Inflammatory macrophage (primary cell): Measurements from ENCODE around the gene XBP1.
"Not testable (repeated sequence)": the region's sequence is repeated elsewhere in the genome, so short reads cannot be mapped to it uniquely, and the experiment has no call there.

ENCODE experiments used
- DNase-seq, 2 donors: peaks; one replicate each; pipeline ENCODE4 v3.0.0-alpha.2; 2020 to 2022

Gene XBP1

DNA sequence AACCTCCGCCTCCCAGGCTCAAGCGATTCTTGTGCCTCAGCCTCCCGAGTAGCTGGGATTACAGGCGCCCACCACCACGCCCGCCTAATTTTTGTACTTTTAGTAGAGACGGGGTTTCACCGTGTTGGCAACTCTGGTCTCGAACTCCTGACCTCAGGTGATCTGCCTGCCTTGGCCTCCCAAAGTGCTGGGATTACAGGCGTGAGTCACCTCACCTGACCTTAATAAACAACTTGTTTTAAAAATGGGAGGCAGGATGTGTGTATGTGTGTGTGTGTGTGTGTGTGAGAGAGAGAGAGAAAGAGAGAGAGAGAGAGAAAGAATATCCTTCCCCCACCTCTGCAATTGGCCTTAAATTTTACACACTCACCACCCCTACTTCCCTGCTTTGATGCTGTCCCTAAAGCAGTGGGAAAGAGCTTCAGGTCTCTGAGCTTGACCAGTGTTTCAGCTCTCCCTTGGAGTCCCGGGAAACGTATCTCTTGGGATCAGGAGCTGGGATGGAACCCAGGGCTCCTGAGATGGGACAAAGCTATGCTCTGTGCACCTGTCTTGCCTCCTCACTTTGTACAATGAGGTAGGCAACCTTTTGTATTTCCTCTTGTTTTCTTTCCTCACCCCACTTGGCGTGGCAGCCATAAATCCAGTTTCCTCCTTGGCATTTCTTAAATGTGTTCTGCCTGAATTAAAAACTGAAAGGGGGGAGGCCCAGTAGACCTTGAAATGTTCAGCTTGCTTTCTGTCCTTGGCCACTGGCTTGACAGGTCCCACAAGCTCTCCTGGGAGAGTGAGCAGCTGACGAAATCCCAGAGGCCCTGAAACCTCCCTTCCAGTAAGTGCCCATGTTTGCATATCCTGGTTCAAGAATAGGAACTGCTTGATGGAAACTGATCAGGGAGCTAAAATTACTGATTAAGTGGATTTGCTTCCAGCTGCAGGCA, 17.8 kb upstream of the XBP1 start:
- no peak for DNase-seq

DNA sequence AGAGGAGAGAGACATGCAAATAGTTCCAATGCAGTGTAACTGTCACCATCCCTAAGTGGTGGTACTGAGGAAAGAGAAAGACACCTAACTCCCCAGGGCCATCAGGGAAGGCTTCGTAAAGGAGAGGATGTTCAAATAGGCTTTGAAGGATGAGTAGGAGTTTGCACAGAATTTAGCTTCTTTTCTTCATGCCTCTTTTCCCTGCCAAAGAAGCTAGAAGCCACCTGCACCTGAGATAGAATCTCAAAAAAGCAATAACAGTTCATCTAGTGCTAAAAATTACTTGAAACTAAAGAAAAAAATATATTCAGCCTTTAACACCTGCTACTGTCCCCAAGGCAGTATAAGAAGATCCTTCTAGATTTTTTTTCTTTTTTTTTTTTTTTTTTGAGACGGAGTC, 16.7 kb upstream of the XBP1 start:
- DNase-seq: no peak

DNA sequence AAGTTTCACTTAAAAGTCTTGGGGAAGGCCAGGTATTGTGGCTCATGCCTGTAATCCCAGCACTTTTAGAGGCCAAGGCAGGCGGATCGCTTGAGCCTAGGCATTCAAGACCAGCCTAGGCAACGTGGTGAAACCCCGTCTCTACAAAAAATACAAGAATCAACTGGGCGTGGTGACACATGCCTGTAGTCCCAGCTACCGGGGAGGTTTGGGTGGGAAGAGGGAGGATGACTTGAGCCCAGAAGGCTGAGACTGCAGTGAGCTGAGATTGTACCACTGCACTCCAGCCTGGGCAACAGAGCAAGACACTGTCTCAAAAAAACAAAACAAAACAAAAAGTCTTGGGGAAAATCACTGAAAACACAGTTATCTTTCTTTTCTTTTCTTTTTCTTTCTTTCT, 15.4 kb upstream of the XBP1 start:
- DNase-seq: no peak

DNA sequence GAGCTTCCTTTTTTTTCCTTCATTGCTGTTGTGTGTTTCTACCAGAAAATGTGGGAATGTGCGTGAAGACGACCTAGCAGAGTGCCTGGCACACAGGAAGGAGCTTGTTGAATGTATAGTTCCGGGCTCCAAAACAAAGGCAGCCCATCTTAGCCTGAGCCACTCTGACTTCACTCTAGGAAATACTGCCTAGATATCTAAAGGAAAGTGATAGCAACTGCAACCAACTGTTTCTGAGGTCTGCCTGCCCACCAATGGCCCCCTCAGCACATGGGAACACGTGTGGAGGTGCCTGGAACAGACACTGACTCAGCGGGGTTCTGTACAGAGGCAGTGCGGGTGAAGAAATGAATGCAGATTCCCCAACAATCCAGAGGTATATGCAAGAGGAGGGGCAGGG, 14.7 kb upstream of the XBP1 start:
- no peak for DNase-seq

DNA sequence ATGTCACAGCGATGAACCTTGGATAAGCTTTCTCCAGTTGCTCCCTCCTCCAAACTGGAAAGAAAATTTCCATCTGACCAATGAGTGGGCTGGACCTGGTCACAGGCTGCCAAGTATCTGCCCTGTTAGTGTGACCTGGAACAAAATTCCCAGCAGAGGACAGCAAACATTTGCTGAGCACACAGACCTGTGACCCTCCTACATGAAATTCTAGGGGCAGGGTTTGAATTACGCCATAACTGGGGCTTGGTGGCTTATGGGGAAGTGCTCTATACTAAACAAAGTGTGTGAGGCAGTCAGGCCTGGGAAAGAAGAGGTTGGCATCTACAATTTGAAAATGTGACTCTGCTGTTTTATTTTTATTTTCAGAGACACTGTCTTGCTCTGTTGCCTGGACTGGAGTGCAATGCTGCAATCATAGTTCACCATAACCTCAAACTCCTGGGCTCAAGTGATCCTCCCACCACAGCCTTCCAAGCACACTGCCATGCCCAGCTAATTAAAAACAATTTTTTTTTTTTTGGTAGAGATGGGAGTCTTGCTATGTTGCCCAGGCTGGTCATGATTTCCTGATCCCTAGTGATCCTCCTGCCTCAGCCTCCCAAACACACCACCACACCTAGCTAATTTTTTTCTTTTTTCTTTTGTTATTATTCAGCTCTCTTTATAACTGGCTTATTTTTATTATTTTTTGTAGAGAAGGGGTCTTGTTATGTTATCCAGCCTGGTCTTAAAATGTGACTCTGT, 13.6 kb upstream of the XBP1 start:
- DNase-seq: peak; percentile 94

DNA sequence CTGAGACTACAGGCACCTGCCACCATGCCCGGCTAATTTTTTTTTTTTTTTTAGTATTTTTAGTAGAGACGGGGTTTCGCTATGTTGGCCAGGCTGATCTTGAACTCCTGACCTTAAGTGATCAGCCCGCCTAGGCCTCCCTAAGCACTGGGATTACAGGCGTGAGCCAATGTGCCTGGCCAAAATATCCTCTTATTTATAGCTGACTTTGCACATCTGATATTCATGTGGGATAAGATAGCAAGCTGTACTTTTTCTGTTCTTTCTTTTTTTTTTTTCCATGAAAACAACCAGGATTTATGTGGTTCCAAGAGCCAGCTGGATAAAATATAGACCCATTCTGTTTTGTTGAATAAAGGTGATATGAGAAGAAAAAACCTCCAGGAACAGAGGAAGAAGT, 12.1 kb upstream of the XBP1 start:
- no peak for DNase-seq

DNA sequence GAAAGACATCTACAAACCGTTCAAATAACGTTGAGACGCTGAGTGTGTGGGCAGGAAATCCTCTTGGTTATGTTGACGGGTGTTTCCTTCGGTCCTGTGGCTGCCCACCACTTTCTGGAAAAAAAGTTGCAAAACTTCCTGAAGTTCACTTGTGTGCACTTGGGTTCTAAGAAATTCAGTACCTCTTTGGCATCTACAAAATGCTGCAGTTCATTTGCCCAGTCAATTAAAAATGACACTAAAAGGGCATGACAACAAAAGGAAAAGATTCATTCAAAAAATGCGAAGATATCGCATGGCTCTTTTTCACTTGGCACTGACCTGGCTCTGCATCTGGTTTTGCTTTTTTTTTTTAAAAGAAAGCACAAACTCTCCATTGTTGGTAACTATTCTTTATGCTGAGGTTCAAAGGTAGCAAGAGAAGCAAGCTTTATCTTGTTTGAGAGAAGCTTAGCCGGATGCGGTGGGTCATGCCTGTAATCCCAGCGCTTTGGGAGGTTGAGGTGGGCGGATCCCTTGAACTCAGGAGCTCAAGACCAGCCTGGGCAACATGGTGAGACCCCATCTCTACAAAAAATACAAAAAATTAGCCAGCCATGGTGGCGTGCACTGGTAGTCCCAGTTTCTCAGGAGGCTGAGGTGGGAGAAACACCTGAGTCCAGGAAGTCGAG, 10.6 kb upstream of the XBP1 start:
- DNase-seq: peak; percentile 84 to 96

DNA sequence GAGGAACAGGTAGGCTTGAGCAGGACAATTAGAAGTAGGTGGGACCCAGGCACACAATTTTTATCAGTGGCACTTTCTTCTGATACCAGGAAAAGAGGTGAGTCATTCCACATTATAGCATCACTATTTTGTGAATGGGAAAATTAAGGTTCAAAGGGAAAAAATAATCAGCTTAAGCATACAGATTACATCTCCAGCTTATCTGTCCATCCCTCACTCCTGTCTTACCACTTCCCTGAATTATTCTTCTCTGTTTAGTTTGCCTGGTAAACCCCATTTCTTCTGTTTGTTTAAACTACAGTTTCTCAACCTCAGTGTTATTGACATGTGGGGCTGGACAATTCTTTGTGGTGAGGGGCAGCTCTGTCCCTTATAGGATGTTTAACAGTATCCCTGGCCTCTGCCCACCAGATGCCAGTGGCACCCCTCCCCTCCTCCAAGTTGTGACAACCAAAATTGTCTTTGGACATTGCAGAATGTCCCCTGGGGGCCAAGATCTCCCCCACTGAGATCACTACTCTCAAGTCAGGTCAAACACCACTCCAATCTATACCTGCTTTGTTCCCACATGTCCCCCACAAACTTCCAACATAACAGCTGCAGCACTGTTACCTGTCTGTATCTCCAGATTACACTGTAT, 8.5 kb upstream of the XBP1 start:
- no peak for DNase-seq

DNA sequence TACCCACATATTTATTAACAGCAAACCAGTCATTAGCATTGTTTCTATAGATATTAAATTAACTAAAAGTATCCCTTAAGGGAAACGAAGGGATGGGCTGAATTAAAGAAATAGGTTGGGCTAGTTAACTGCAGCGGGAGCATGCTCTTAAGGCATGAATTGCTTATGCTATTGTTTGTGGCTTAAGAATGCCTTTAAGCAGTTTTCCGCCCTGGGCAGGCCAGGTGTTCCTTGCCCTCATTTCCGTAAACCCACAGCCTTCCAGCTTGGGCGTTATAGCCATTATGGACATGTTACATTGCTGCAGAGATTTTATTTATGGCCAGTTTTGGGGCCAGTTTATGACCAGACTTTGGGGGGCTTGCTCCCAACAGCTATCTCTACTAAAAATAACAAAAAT, 5.1 kb upstream of the XBP1 start:
- DNase-seq: not testable (repeated sequence)

DNA sequence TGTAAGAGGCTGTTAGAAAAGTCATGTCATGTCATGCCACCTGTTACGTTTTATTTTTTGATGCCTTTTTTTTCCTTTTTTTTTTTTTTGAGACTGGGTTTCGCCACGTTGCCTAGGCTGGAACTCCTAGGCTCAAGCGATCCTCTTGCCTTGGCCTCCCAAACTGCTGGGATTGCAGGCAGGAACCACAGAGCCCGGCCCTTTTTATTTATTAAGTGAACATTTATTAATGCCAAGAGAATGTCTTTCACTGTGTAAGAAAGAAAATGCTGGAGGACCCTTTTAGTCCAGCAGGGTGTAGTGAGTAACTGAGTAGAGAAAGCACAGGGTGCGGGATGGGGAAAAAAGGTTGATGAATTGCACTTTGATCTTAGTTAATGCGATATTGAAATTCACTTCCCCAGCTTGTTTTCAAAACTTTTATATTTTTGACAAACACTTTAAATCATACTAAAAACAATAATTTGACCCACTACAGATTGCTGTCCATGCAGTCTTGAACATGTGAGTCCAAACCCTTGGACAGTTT, 2.3 kb upstream of the XBP1 start:
- DNase-seq: no peak

DNA sequence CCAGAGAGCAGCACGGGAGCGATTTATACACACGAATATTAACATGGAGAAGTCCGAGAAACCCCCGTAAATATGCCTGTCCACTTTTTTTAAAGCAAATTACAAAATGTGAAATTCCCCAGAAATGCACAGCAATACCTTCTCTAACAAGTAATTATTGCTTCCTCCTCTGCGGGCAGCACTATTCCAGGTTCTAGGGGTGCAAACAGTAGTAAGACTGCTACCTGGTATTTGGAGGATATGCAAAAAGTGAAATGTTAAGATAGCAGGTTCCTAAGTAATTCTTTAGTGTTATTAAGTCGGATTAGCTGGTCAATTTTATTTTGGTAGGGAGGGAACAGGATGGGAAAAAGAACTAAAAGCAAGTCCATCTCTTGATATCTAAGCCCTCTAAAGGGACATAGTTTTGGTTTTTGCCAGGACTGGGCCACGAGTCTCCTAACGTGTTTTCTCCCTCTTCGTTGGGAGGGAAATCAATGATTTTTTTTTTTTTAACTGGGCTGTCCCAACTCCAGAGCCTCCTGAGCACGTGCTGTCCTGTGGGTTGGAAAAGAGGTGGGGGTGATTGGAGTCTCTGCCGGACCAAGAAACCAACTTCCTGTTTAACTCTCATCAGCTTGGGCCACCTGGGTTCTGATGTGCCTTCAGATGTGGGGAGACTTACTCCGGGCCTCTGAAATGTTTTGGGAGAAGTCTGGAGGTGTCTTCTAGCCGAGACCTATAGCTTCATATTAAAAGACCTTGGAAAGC, 1.7 kb upstream of the XBP1 start:
- peak in 1 of 2 donors; percentile 29 for DNase-seq

DNA sequence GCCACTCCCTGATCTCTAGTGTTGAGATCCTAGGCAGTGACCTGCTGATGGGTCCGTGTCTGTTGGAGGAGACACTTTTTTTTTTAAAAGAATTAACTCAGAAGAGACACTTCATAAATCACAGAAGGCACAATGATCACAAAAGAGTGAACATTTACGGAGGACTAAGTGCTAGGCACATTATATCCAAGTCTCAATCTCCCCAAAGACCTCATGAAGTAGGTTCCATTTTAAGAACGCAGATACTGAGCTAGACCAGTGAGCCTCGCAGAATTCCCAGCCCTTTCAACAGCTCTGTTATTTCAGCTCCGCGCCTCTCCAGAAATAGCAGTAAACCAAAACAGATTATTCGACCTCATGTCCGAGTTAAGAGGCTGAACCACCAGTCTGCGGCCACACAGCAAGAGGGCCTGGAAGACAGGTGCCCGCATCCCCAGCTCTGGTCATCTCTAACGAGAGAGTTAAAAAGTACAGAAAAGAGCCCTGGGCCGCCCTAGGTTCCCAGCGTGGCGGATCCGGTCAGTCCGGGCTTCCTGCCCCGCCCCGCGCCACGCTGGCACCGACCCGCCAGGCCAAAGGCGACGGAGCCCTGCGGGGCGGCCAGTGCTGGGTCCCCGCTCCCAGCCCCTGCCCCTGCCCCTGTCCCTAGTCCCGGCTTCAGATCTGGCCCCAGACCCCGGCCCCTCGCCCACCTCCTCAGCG, 612 bp downstream of the XBP1 start:
- DNase-seq: peak; percentile 50 to 74

DNA sequence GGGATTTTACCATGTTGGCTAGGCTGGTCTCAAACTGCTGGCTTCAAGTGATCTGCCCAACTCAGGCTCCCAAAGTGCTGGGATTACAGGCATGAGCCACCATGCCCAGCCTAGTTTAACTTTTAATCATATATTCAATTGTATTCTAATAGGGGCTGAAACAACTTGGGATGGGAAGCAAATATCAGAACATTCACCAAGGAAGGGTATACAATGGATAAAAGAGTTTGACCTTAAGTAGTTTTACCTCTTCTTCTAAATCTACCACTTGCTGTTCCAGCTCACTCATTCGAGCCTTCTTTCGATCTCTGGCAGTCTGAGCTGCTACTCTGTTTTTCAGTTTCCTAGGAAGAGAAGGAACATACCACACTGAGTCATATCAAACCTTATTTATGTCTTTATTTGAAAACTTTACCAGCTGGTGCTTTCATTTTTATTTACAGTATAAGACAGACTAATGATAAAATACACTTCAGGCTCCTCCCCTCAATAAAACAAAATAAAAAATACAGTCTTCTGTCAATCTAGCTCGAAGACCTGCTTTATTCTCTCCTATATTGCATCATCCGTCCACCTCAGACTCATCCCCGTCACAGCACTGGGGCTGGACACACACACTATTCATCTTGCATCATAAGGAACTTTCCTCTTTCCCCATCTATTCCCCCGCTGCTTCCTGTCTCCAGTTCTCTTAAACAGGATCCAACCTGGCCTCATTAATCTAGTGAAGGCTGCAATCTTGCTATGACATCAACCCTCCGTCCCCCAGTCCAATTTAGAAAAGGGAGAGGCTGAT, 1.4 kb downstream of the XBP1 start:
- DNase-seq: peak; percentile 91 to 96

DNA sequence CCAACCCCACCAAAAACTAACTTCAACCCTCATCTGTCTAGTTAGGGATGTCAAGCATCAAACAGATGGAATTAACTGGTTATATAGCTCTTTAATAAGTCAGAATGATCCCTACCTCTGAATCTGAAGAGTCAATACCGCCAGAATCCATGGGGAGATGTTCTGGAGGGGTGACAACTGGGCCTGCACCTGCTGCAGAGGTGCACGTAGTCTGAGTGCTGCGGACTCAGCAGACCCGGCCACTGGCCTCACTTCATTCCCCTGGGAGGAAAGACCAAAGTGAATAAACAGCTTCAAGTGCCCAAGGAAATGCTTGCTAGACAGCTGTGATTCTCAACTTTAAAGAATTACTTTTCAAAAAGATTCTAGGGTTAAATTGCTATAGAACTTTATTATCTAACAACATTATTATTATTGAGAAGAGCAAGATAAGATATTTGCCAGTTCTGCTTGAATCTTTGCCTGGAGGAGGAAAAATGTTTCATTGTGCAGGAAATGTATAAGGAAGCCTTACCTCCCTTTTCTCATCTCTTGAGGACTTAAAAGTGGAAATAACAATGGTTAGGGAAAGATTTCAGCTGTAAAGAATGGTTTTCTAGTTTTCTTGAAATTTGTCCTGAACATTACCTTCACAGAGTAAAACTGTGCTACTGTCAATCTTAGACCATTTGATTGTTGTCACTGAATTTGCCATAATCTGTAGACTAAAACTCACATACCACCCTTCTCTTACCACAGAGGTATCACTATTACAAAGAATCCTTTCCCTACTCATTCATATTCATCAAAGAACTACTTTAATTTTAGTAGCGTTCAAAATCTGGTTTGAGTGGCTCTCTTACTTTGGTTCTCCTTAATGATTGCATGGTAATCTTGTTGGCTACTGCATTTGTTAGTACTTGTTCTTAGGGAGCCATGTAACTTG, 4.2 kb downstream of the XBP1 start:
- DNase-seq: no peak

DNA sequence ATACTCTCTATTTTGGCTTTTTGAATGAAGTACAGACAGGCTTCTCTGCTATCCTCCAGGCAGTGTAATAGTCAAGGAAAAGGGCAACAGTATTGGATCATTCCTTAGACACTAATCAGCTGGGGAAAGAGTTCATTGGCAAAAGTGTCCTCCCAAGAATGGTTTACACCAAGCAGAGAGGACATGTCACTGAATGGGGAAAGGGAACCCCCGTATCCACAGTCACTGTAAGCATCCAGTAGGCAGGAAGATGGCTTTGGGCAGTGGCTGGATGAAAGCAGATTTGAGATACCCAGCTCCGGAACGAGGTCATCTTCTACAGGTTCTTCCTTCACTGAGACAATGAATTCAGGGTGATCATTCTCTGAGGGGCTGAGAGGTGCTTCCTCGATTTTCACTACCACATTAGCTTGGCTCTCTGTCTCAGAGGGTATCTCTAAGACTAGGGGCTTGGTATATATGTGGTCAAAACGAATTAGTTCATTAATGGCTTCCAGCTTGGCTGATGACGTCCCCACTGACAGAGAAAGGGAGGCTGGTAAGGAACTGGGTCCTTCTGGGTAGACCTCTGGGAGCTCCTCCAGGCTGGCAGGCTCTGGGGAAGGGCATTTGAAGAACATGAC, 5.2 kb downstream of the XBP1 start:
- no peak for DNase-seq

DNA sequence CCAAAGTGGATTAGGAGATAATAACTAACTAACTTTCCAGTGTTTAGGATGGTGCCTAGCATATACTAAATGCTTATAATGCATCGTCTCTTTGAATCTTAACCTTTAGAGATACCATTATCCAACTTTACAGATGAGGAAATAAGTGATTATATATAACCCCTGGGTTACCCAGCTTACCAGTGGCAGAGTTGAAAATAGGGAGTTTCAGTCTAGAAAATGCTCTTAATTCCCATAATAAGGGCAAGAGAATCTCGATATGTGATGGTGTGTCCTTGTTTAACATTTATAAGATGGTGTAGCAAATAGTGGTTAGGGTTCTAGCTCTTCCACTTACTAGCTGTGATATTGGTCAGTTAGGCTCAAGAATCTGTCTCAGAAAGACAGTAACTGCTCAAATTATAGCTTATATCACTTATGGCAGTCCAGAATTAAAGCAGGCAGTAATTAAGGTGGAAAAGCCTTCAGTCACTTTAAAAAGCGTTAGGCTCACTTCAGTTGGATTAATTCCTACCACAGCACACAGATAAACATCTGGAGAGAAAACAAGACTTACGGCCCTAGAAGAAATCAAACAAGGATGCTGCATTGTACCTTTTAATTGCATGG, 6.3 kb downstream of the XBP1 start:
- DNase-seq: no peak

DNA sequence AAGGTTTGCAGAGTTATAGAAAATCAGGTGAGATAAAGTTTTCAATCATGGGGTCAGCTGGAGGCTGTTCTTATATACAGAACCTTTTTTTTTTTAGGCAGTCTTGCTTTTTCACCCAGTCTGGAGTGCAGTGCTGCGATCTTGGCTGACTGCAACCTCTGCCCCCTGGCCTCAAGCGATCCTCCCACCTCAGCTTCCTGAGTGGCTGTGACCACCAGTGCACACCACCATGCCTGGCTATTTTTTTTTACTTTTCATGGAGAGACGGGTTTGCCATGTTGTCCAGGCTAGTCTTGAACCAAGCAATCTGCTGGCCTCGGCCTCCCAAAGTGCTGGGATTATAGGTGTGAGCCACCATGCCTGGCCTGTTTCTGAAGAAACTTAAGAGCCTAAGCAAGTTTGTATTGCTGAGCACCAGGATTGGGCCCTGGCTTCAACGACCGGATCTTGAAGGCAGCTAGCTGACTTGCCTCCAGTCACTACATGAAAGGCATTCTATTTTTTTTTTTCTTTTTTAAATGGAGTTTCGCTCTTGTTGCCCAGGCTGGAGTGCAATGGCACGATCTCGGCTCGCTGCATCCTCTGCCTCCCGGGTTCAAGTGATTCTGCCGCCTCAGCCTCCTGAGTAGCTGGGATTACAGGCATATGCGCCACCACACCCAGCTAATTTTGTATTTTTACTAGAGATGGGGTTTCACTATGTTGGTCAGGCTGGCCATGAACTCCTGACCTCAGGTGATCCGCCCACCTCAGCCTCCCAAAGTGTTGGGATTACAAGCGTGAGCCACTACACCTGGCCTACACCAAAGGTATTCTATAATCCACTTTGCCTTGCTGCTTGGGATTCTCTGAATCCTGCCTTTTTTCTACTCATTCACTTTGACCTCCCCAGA, 7.6 kb downstream of the XBP1 start:
- no peak for DNase-seq
